Trophoblast cell (in vitro differentiated cells and primary cell): ENCODE results near the gene GNB1.

Experiments
- DNase-seq, 2 donors: peaks; one replicate each; pipeline ENCODE4 v3.0.0-alpha.2; 2016
- H2AFZ ChIP-seq: 2 replicates; pipeline ENCODE4 v1.6.1; 2013; ENCODE audit warnings: low read length, moderate library complexity, mild to moderate bottlenecking; ENCODE audit not compliant: insufficient read depth, poor library complexity
- H2AK5ac ChIP-seq: 2 replicates; pipeline ENCODE4 v1.6.1; 2013; ENCODE audit warnings: mild to moderate bottlenecking, low read length
- H2BK120ac ChIP-seq: 2 replicates; pipeline ENCODE4 v1.6.1; 2013; ENCODE audit warnings: low read length, mild to moderate bottlenecking, moderate library complexity; ENCODE audit not compliant: insufficient read depth, poor library complexity
- H2BK12ac ChIP-seq: 2 replicates; pipeline ENCODE4 v1.6.1; 2013; ENCODE audit warnings: mild to moderate bottlenecking, low read length, moderate library complexity
- H2BK5ac ChIP-seq: 2 replicates; pipeline ENCODE4 v1.6.1; 2013; ENCODE audit warnings: low read length, low read depth, moderate library complexity, mild to moderate bottlenecking; ENCODE audit not compliant: poor library complexity
- H3K14ac ChIP-seq: 2 replicates; pipeline ENCODE4 v1.6.1; 2013; ENCODE audit warnings: mild to moderate bottlenecking, low read length
- H3K18ac ChIP-seq: 2 replicates; pipeline ENCODE4 v1.6.1; 2013; ENCODE audit warnings: mild to moderate bottlenecking, low read length
- H3K23ac ChIP-seq: 2 replicates; pipeline ENCODE4 v1.6.1; 2013; ENCODE audit warnings: low read length
- H3K27ac ChIP-seq: 2 replicates; pipeline ENCODE4 v1.5.1; 2013; ENCODE audit warnings: low read depth, mild to moderate bottlenecking, inconsistent platforms, low read length, moderate library complexity
- H3K27me3 ChIP-seq: 2 replicates; pipeline ENCODE4 v1.6.1; 2013; ENCODE audit warnings: inconsistent platforms, mild to moderate bottlenecking, low read length, moderate library complexity; ENCODE audit not compliant: insufficient read depth
- H3K36me3 ChIP-seq, 2 experiments: 1 replicate in 1 of 2; 2 replicates in 1 of 2; pipeline ENCODE4 v1.6.1; 2013; ENCODE audit warnings: low read length in 2 of 2, mild to moderate bottlenecking in 2 of 2, moderate library complexity in 1 of 2; ENCODE audit not compliant: insufficient read depth in 2 of 2, control insufficient read depth in 1 of 2
- H3K4ac ChIP-seq: 2 replicates; pipeline ENCODE4 v1.6.1; 2013; ENCODE audit warnings: low read depth, mild to moderate bottlenecking, low read length, moderate library complexity
- H3K4me1 ChIP-seq, 2 experiments: 1 replicate in 1 of 2; 2 replicates in 1 of 2; pipeline ENCODE4 v1.6.1; 2013; ENCODE audit warnings: low read length in 2 of 2, mild to moderate bottlenecking in 2 of 2, moderate library complexity in 1 of 2; ENCODE audit not compliant: insufficient read depth in 2 of 2, control insufficient read depth in 1 of 2
- H3K4me2 ChIP-seq: 2 replicates; pipeline ENCODE4 v1.6.1; 2013; ENCODE audit warnings: inconsistent platforms, mild to moderate bottlenecking, low read length, moderate library complexity
- H3K4me3 ChIP-seq: 2 replicates; pipeline ENCODE4 v1.5.1; 2013; ENCODE audit warnings: mild to moderate bottlenecking, low read depth, low read length, inconsistent platforms
- H3K79me1 ChIP-seq: one replicate; pipeline ENCODE4 v1.6.1; 2013; ENCODE audit warnings: low read length
- H3K79me2 ChIP-seq: 2 replicates; pipeline ENCODE4 v1.6.1; 2013; ENCODE audit warnings: low read length, mild to moderate bottlenecking; ENCODE audit not compliant: control insufficient read depth, insufficient read depth, poor library complexity
- H3K9ac ChIP-seq: 2 replicates; pipeline ENCODE4 v1.6.1; 2013; ENCODE audit warnings: mild to moderate bottlenecking, low read length
- H3K9me3 ChIP-seq: 2 replicates; pipeline ENCODE4 v1.6.1; 2013; ENCODE audit warnings: low read depth, mild to moderate bottlenecking, control low read depth, inconsistent platforms, low read length; ENCODE audit not compliant: insufficient read depth
- H4K12ac ChIP-seq: 2 replicates; pipeline ENCODE4 v1.6.1; 2013; ENCODE audit warnings: low read depth, mild to moderate bottlenecking, low read length, moderate library complexity
- H4K8ac ChIP-seq: 2 replicates; pipeline ENCODE4 v1.6.1; 2013; ENCODE audit warnings: low read depth, mild to moderate bottlenecking, low read length, moderate library complexity
- H4K91ac ChIP-seq: one replicate; pipeline ENCODE4 v1.6.1; 2013; ENCODE audit warnings: low read depth, mild to moderate bottlenecking, low read length, moderate library complexity
- WGBS: extraction: QIAGEN DNeasy Blood & Tissue Kit; methylation state at CpG from one replicate; pipeline ENCODE4 v1.1.7; 2013; ENCODE audit warnings: missing lambda C conversion rate; ENCODE audit not compliant: insufficient read length, insufficient coverage; ENCODE audit errors: extremely low coverage; 5-methylcytosine and 5-hydroxymethylcytosine counted together

GNB1 gene

DNA sequence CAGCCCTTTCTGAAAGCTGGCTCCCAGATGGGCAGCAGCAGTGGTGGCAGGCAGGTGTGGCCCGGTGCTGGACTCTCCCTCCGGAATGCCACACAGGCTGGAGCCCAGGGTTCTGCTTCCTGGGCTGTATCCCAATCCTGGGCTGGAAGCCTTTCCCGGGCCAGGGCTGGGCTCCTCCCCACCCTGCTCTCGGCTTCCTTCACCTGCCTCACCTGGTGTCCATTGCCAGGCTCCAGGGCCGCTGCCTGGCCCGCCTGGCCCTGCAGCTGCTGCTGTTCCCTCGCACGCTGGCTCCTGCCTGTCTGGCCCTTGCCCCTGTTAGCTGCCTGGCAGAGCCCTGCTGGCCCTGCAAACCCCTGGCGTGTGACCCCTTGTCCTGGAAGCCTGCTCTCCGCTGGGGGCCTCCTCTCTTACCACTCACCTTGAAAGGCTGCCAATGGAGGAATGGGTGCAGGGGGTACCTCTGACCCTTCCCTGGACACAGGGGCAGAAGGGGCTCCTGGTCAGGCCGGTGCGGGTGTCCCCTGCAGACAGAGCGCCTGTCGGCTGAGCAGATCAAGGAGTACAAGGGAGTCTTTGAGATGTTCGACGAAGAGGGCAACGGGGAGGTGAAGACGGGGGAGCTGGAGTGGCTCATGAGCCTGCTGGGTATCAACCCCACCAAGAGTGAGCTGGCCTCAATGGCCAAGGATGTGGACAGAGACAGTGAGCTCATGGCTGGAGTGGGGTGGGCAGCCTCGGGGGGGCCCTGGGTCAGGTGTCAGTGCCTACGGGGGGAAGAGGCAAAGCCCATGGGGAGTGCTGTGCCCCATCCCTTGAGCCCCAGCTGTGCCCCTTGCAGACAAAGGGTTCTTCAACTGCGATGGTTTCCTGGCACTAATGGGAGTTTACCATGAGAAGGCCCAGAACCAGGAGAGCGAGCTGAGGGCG lies 25.3 kb upstream of the GNB1 start:
- Histone ChIP-seq H3K14ac (no peak overlapping the region), H2BK120ac (no peak overlapping the region), H3K4me1 (peaks cover 15 to 19% of the 10 kb centered on the region in 2 experiments), H3K4me3 (no peak overlapping the region), H2BK12ac (no peak overlapping the region), H4K8ac (no peak overlapping the region), H3K4me2 (no peak overlapping the region), H2AFZ (no peak overlapping the region), H3K23ac (no peak overlapping the region), H3K9ac (no peak overlapping the region), H3K18ac (no peak overlapping the region), H4K91ac (no peak overlapping the region), H3K79me2 (no peaks in the 10 kb centered on the region), H3K9me3 (peaks cover 10% of the 10 kb centered on the region), H3K79me1 (peaks cover 3% of the 10 kb centered on the region), H4K12ac (no peak overlapping the region), H3K36me3 (no peaks in the 10 kb centered on the region), H3K27me3 (no peaks in the 10 kb centered on the region), H3K27ac (no peak overlapping the region), H2BK5ac (no peak overlapping the region), H2AK5ac (no peak overlapping the region), H3K4ac (no peak overlapping the region)
- no CpG with 5 or more reads among the region's 23 CpGs for WGBS
- no peak for DNase-seq

DNA sequence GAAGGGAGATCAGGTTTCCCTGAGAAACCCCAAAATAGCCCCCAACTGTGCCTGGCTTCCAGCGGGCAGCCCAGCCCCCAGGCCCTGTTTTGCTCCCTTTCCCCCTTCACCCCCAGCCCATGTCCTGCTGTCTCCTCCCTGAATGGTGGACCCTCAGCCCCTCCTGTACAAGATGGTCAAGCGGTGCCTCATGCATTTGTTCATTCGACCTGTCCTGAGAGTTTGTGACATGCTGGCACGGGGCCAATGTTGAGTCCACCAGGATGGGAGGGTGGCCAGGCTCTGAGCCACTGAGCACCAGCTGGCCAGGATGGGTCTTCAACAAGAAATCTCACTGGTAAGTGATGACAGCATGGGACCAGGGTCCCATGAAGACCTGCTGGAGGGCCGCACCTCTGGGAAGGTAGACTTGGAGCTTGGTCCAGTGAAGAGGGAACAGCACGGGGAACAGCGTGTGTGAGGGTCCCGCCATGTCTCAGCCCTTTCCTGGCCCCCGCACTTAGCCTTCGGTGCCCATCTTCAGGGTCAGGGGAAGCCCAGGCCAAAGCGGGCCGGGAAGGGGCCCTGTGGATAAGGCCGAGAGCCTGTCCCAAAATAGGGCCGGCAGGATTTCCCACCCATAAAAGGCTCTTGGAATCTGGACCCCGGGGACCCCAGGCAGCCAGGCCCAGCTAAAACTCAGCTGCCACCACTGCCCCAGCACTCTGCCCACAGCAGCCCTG lies 24.2 kb upstream of the GNB1 start, which contains the start of gene CALML6:
Gene CALML6 (plus strand): TSS at position 290 of the 722 bp plus-strand sequence. CDS start 21 bp downstream, at position 311.
- Histone ChIP-seq H3K27me3 (no peaks in the 10 kb centered on the region), H2AFZ (no peak within 1 kb of the TSS), H4K8ac (no peak within 1 kb of the TSS), H3K4me2 (no peak within 1 kb of the TSS), H3K14ac (no peak within 1 kb of the TSS), H2BK12ac (no peak within 1 kb of the TSS), H2BK5ac (no peak within 1 kb of the TSS), H3K4me3 (no peak within 1 kb of the TSS), H3K9ac (no peak within 1 kb of the TSS), H2BK120ac (no peak within 1 kb of the TSS), H2AK5ac (no peak within 1 kb of the TSS), H3K36me3 (no peaks in the 10 kb centered on the region), H3K27ac (no peak within 1 kb of the TSS), H4K12ac (no peak within 1 kb of the TSS), H3K4ac (no peak within 1 kb of the TSS), H3K79me1 (peaks cover 3% of the 10 kb centered on the region), H3K79me2 (no peaks in the 10 kb centered on the region), H3K9me3 (peaks cover 7% of the 10 kb centered on the region), H4K91ac (no peak within 1 kb of the TSS), H3K18ac (no peak within 1 kb of the TSS), H3K4me1 (peaks cover 15 to 19% of the 10 kb centered on the region in 2 experiments), H3K23ac (no peak within 1 kb of the TSS)
- DNase-seq, result no peak
- no CpG with 5 or more reads among the region's 15 CpGs for WGBS

DNA sequence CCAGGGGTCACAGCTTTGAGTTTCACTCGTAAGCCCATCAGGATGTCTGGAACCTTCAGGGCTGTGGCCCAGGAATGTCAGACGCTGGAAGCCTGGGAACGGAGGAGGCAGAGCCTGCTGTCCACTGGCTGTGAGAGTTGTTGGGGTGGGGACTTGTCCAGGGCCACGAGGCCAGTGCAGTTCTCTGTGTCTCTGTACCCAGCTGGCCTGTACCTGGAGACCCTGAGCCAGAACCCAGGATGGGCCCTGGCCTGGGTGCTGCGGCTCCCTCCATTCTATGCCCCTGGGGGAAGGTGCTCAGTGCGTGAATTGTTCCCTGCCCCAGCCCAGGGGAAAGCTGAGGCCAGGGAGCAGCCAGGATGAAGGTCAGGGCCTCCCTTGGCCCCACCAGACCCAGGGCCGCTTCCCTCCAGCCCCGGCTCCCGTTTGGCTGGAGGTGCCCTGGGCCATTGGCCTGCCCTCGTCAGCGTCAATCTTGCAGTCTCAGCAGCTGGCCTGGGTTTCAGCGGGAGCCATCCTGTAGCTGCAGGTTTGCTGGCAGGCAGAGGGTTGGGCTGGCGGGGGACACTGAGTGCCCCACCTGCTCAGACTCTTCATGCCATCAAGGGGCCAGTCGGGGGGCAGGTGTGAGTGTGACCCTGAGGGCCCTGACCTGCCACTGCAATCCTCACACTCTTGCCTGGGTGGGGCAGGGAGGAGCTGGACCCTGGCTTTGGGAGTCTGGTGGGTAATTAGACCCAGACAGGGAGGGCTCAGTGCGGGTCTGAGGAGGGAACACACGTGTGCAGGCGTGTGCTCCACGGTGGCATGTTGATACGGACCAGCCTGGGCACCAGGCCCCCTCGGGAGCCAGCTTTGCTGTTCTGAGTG lies 23.4 kb upstream of the GNB1 start:
- no peaks in the 10 kb centered on the region for H3K36me3 ChIP-seq

More for the DNA sequence above, 23.4 kb upstream of the GNB1 start:
- Histone ChIP-seq H4K91ac (no peak overlapping the region), H3K4me3 (no peak overlapping the region), H3K79me1 (peaks cover 3% of the 10 kb centered on the region), H3K4me1 (peaks cover 13 to 17% of the 10 kb centered on the region in 2 experiments), H3K4me2 (no peak overlapping the region), H2BK12ac (no peak overlapping the region), H3K4ac (no peak overlapping the region), H2AK5ac (no peak overlapping the region), H3K9ac (no peak overlapping the region), H3K9me3 (peaks cover 3% of the 10 kb centered on the region), H3K27ac (no peak overlapping the region), H2AFZ (no peak overlapping the region), H2BK120ac (no peak overlapping the region), H4K12ac (no peak overlapping the region), H3K14ac (no peak overlapping the region), H3K27me3 (no peaks in the 10 kb centered on the region), H2BK5ac (no peak overlapping the region), H3K23ac (no peak overlapping the region), H4K8ac (no peak overlapping the region), H3K79me2 (peaks cover 2% of the 10 kb centered on the region), H3K18ac (no peak overlapping the region)
- no peak for DNase-seq
- WGBS, result no CpG with 5 or more reads among the region's 20 CpGs
